Measurements from ENCODE around the gene SEMA4C. TPM values are rescaled to one million over a fixed set of nuclear protein-coding genes. Genes with fewer than 3 reads are reported as not detected.

The SEMA4C gene
- total and polyA plus RNA-seq, 7 donors = 4.1 to 10.8 (median 9.5) TPM

- no peaks in the 10 kb centered on the region for H3K27me3 ChIP-seq (ENCODE audit: insufficient read depth in 3 of 3, low read length in 2 of 3)
- no peak overlapping the region for H3K4me3 ChIP-seq
- no peaks in the 10 kb centered on the region for H3K9me3 ChIP-seq
- intact Hi-C loops (cut with DNase I) = no loop called here
- no peak for ATAC-seq
- no peak for DNase-seq
- H3K27ac ChIP-seq = no peak overlapping the region
- no peaks in the 10 kb centered on the region for H3K36me3 ChIP-seq (ENCODE audit: insufficient read depth in 1 of 2, low read depth in 1 of 2)
- WGBS, 3 donors = 83 to 90% (median 89%) methylated on average over 8 of the region's 8 CpGs
- no peak for TF ChIP-seq CTCF (IDR thresholded peaks at IDR 0.05)
- H3K4me1 ChIP-seq = peaks cover 29% of the 10 kb centered on the region
These were observed 28.2 kb upstream of the SEMA4C start for GRCh38 chr2:96898135-96898505.

- no peak overlapping the region for H3K27ac ChIP-seq
- WGBS, 3 donors = 74 to 75% (median 75%) methylated on average over 11 of the region's 11 CpGs
- H3K27me3 ChIP-seq (ENCODE audit: insufficient read depth in 3 of 3, low read length in 2 of 3) = no peaks in the 10 kb centered on the region
- no peaks in the 10 kb centered on the region for H3K36me3 ChIP-seq (ENCODE audit: insufficient read depth in 1 of 2, low read depth in 1 of 2)
- TF ChIP-seq CTCF (IDR thresholded peaks at IDR 0.05) = no peak
- DNase-seq (no peak), ATAC-seq (no peak)
- H3K9me3 ChIP-seq = no peaks in the 10 kb centered on the region
- H3K4me3 ChIP-seq = no peak overlapping the region
- intact Hi-C loops (cut with DNase I) = no loop called here
- peaks cover 33% of the 10 kb centered on the region for H3K4me1 ChIP-seq
These were observed 27.7 kb upstream of the SEMA4C start for GRCh38 chr2:96897491-96898134.

GRCh38 chr2:96895746-96896651 lies 26.1 kb upstream of the SEMA4C start:
- ATAC-seq = peak; percentile 44 to 82 (median 52)
- TF ChIP-seq CTCF (IDR thresholded peaks at IDR 0.05) = no peak
- DNase-seq = no peak
- H3K27me3 ChIP-seq (ENCODE audit: insufficient read depth in 3 of 3, low read length in 2 of 3) = no peaks in the 10 kb centered on the region
- no peak overlapping the region for H3K4me3 ChIP-seq
- peaks cover 50% of the 10 kb centered on the region for H3K4me1 ChIP-seq
- H3K9me3 ChIP-seq = no peaks in the 10 kb centered on the region
- intact Hi-C loops (cut with DNase I) = no loop called here
- no peaks in the 10 kb centered on the region for H3K36me3 ChIP-seq (ENCODE audit: insufficient read depth in 1 of 2, low read depth in 1 of 2)
- peak overlapping the region; percentile 63 for H3K27ac ChIP-seq
- 69 to 76% (median 76%) methylated on average over 18 of the region's 18 CpGs for WGBS, 3 donors

- H3K9me3 ChIP-seq = no peaks in the 10 kb centered on the region
- no peak for DNase-seq
- 49 to 64% (median 50%) methylated on average over 10 of the region's 10 CpGs for WGBS, 3 donors
- peak; percentile 54 to 82 (median 61) for ATAC-seq
- intact Hi-C loops (cut with DNase I) = no loop called here
- H3K4me1 ChIP-seq = peaks cover 52% of the 10 kb centered on the region
- H3K36me3 ChIP-seq (ENCODE audit: insufficient read depth in 1 of 2, low read depth in 1 of 2) = no peaks in the 10 kb centered on the region
- no peak overlapping the region for H3K4me3 ChIP-seq
- peak overlapping the region; percentile 63 for H3K27ac ChIP-seq
- no peak for TF ChIP-seq CTCF (IDR thresholded peaks at IDR 0.05)
- H3K27me3 ChIP-seq (ENCODE audit: insufficient read depth in 3 of 3, low read length in 2 of 3) = no peaks in the 10 kb centered on the region
These were observed 25.3 kb upstream of the SEMA4C start for GRCh38 chr2:96895032-96895745.

Measured in psoas muscle (tissue), 8 donors.